ENCODE measurements around the gene FDXR. TPM values are rescaled to one million over a fixed set of nuclear protein-coding genes. Genes with fewer than 3 reads are reported as not detected.

The FDXR gene
- total and polyA plus RNA-seq, 2 of the 8 experiments (the other 6 are each of a cell fraction or from before 2014, with no cell fraction given), result 24.2 to 31.4 TPM

GRCh38 chr17:74873037-74873873 is 461 bp upstream of the FDXR start (continued):
- no peak for TF ChIP-seq CBX8 (IDR thresholded peaks at IDR 0.05; ENCODE audit: borderline replicate concordance, low read depth, low read length)
- TF ChIP-seq CHD1 (IDR thresholded peaks at IDR 0.05; ENCODE audit: low read depth, low read length), result no peak
- TF ChIP-seq TBP (IDR thresholded peaks at IDR 0.05; ENCODE audit: low read depth, low read length), result peak; percentile 86
- TF ChIP-seq SUZ12 (IDR thresholded peaks at IDR 0.05; ENCODE audit: low read length), result no peak
- no peak for TF ChIP-seq SP2 (IDR thresholded peaks at IDR 0.05; ENCODE audit: low read length)
- TF ChIP-seq BACH1 (IDR thresholded peaks at IDR 0.05; ENCODE audit: low read length), result no peak
- no peak for TF ChIP-seq TCF12 (IDR thresholded peaks at IDR 0.05; ENCODE audit: low read depth, low read length)
- TF ChIP-seq JUND (IDR thresholded peaks at IDR 0.05; ENCODE audit: low read length), result 0 out of 2 replicates have a peak, but pooled peaks have one; percentile 11
- TF ChIP-seq EP300 (IDR thresholded peaks at IDR 0.05; ENCODE audit: borderline replicate concordance in 1 of 2, low read depth in 2 of 2, low read length in 2 of 2), result peak in 1 of 2 experiments; percentile 58; a peak in 1 of 3 replicates
- TF ChIP-seq CTBP2 (IDR thresholded peaks at IDR 0.05; ENCODE audit: borderline replicate concordance, insufficient read depth, insufficient read length, low read length), result no peak
- TF ChIP-seq E2F6 (IDR thresholded peaks at IDR 0.05), result peak; percentile 95
- peak; percentile 71 for TF ChIP-seq TAF7 (optimal IDR thresholded peaks at IDR 0.05; ENCODE audit: borderline replicate concordance, low read depth, low read length)
- no peak for TF ChIP-seq HDAC6 (IDR thresholded peaks at IDR 0.05; ENCODE audit: low read depth, low read length)
- TF ChIP-seq MAX (IDR thresholded peaks at IDR 0.05), result peak; percentile 70
- TF ChIP-seq ZNF274 (IDR thresholded peaks at IDR 0.05; ENCODE audit: borderline replicate concordance, extremely low read depth, low read length), result no peak
- no peak for TF ChIP-seq FOSL1 (IDR thresholded peaks at IDR 0.05; ENCODE audit: insufficient read depth, low read depth, low read length)
- no peak for TF ChIP-seq EGR1 (IDR thresholded peaks at IDR 0.05; ENCODE audit: borderline replicate concordance, low read depth, low read length)
- TF ChIP-seq KDM5A (IDR thresholded peaks at IDR 0.05; ENCODE audit: low read length), result no peak
- no peak for TF ChIP-seq POU5F1 (IDR thresholded peaks at IDR 0.05; ENCODE audit: low read depth, low read length)
- peak; percentile 82 for TF ChIP-seq CHD2 (IDR thresholded peaks at IDR 0.05; ENCODE audit: low read length)
- peak; percentile 93; the same call in 1 of the 2 replicates for TF ChIP-seq SP4 (IDR thresholded peaks at IDR 0.05; ENCODE audit: low read length)
- TF ChIP-seq RNF2 (IDR thresholded peaks at IDR 0.05; ENCODE audit: borderline replicate concordance, low read depth, low read length, missing control alignments, poor library complexity, severe bottlenecking), result no peak
- TF ChIP-seq RAD21 (IDR thresholded peaks at IDR 0.05 in 1 of 2, conservative IDR thresholded peaks at IDR 0.05 in 1 of 2; ENCODE audit: low read depth in 2 of 2, low read length in 2 of 2), result no peak

Measured in H1 (cell line).